Upper lobe of left lung (tissue), 6 donors: ENCODE data around the gene VSIG1. TPM values are rescaled to one million over a fixed set of nuclear protein-coding genes. Genes with fewer than 3 reads are reported as not detected.

Experiments used
- total RNA-seq, 6 donors: library from RNA; depleted of rRNA in 4 of 6; stranded (reverse); fragments of >200 nt in 4 of 6; gene quantifications; one replicate each; pipeline versions ENCODE4 v1.1.0 to v1.2.1, GENCODE V29; 2016 to 2021
- donor health status: DM: no; HTN: no; CAD: no; lungs with moderate emphysema.
- donor health status: DM: no; HTN: yes; CAD: no; lungs with severe emphysema.

VSIG1 gene
- total RNA-seq, 6 donors from 2014 or later, result 0.54 to 0.86 (median 0.61) TPM; not detected in 3

Other genes starting within 250 kb of the VSIG1 start
- gene MID2, start 219.2 kb upstream of the VSIG1 start, total RNA-seq, result 10 to 100 TPM; 12.7 to 21.2 (median 17.1) TPM
- not detected for gene TEX13B, start 62.7 kb upstream of the VSIG1 start, total RNA-seq
- 10 to 100 TPM in 5 of 6 donors, 1 to 10 TPM in 1; 9.4 to 42.3 (median 35.4) TPM for gene PSMD10, start 46.5 kb downstream of the VSIG1 start, total RNA-seq
- 10 to 100 TPM in 5 of 6 donors, 1 to 10 TPM in 1; 9.4 to 21.0 (median 12.9) TPM for gene ATG4A, start 46.7 kb downstream of the VSIG1 start, total RNA-seq